Adrenal gland (tissue), 5 donors: ENCODE measurements around the gene ACSF2.

Source experiments
- CTCF ChIP-seq, 6 experiments: fragments of 450-650 bp in 4 of 6; fragments of 200-600 bp in 2 of 6; sonication (generic) in 1 of 6; IDR thresholded peaks; 1 replicate in 5 of 6; 2 replicates in 1 of 6; pipeline versions ENCODE4 v1.5.1 to v1.8.0; 2016 to 2021; ENCODE audit warnings: antibody characterized with exemption in 6 of 6, mild to moderate bottlenecking in 2 of 6, moderate library complexity in 1 of 6
- POLR2A ChIP-seq, 2 donors: fragments of 450-650 bp; IDR thresholded peaks; one replicate each; pipeline ENCODE4 v1.6.1; 2017; ENCODE audit warnings: antibody characterized with exemption in 2 of 2, mild to moderate bottlenecking in 2 of 2, moderate library complexity in 1 of 2
- donor health status: DM: no; HTN: no; CAD: no.

- no peak for TF ChIP-seq CTCF (IDR thresholded peaks at IDR 0.05)
- no peak for TF ChIP-seq POLR2A (IDR thresholded peaks at IDR 0.05)
Observed at GRCh38 chr17:50458270-50458669, 32.3 kb downstream of the ACSF2 start.
